ENCODE measurements around the gene RAB13. TPM values are rescaled to one million over a fixed set of nuclear protein-coding genes. Genes with fewer than 3 reads are reported as not detected.

The RAB13 gene
- total RNA-seq, 1 donor from 2014 or later, result 91.5 TPM

DNA sequence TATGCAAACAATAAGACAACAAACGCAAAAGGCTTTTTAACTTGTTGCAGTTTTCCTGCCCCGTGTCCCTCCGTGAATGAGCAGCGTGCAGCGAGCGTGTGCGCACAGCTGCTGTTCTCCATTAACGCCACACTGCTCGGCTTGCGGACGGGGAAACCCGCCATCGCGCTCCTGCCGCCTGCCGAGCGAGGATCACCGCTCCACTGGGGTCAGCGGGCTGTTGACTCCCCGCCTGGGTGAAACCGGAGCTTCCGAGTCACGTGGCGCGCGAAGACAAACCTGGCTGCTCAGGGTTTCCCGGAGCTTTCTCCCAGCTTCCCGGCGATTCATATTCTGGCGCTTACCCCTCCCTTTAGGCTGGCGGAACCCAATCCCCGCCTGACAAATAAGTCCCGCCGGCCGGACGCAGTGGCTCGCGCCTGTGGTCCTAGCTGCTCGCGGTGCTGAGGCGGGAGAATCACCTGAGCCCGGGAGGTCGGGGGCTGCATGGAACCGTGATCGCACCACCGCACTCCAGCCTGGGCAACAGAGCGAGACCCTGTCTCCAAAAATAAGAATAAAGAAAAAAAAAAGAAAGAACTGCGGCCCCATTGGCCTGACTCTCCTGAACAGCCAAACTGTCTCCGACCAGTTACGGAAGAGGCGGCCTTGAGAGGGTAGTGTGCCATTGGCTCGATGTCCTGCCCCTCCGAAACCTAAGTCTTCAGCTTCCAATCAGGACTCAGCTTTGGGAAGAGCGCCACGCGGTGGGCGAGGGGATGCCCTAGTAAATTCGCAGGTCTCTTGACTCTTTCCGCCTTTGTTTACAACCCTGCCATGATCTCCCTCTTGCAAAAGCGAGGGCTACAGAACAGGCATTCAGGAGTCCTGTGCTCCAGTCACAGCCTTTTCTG lies 18.8 kb downstream of the RAB13 start, which contains the start of gene CREB3L4:
Gene CREB3L4, plus strand, starts transcription at position 796 of the 893 bp plus-strand sequence. CDS start 624 bp downstream, outside the sequence.
- Mint-ChIP-seq H3K4me3 (peak within 1 kb of the TSS; percentile 96), H3K27ac (ENCODE audit: unreplicated experiment) (peak within 1 kb of the TSS; percentile 98), H3K4me1 (peaks cover 56% of the 10 kb centered on the region), H3K9me3 (no peaks in the 10 kb centered on the region), H3K36me3 (ENCODE audit: low read depth) (peaks cover 2% of the 10 kb centered on the region), H3K27me3 (ENCODE audit: low read depth) (no peaks in the 10 kb centered on the region)
- TF ChIP-seq, protein P1, sequence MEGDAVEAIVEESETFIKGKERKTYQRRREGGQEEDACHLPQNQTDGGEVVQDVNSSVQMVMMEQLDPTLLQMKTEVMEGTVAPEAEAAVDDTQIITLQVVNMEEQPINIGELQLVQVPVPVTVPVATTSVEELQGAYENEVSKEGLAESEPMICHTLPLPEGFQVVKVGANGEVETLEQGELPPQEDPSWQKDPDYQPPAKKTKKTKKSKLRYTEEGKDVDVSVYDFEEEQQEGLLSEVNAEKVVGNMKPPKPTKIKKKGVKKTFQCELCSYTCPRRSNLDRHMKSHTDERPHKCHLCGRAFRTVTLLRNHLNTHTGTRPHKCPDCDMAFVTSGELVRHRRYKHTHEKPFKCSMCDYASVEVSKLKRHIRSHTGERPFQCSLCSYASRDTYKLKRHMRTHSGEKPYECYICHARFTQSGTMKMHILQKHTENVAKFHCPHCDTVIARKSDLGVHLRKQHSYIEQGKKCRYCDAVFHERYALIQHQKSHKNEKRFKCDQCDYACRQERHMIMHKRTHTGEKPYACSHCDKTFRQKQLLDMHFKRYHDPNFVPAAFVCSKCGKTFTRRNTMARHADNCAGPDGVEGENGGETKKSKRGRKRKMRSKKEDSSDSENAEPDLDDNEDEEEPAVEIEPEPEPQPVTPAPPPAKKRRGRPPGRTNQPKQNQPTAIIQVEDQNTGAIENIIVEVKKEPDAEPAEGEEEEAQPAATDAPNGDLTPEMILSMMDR (conservative IDR thresholded peaks at IDR 0.05), result peak; percentile 48
- peak; percentile 81 for DNase-seq (ENCODE audit: low read depth, low spot score)

- no peaks in the 10 kb centered on the region for H3K9me3 Mint-ChIP-seq
- H3K36me3 Mint-ChIP-seq (ENCODE audit: low read depth), result peaks cover 2% of the 10 kb centered on the region
- peak overlapping the region; percentile 98 for H3K27ac Mint-ChIP-seq (ENCODE audit: unreplicated experiment)
- DNase-seq (ENCODE audit: low read depth, low spot score), result peak; percentile 22
- peak overlapping the region; percentile 88 for H3K4me3 Mint-ChIP-seq
- TF ChIP-seq, protein P1 (conservative IDR thresholded peaks at IDR 0.05), result no peak
- H3K4me1 Mint-ChIP-seq, result peaks cover 76% of the 10 kb centered on the region
- H3K27me3 Mint-ChIP-seq (ENCODE audit: low read depth), result no peaks in the 10 kb centered on the region
These were observed 22.2 kb downstream of the RAB13 start for GRCh38 chr1:153963850-153964331.

DNA sequence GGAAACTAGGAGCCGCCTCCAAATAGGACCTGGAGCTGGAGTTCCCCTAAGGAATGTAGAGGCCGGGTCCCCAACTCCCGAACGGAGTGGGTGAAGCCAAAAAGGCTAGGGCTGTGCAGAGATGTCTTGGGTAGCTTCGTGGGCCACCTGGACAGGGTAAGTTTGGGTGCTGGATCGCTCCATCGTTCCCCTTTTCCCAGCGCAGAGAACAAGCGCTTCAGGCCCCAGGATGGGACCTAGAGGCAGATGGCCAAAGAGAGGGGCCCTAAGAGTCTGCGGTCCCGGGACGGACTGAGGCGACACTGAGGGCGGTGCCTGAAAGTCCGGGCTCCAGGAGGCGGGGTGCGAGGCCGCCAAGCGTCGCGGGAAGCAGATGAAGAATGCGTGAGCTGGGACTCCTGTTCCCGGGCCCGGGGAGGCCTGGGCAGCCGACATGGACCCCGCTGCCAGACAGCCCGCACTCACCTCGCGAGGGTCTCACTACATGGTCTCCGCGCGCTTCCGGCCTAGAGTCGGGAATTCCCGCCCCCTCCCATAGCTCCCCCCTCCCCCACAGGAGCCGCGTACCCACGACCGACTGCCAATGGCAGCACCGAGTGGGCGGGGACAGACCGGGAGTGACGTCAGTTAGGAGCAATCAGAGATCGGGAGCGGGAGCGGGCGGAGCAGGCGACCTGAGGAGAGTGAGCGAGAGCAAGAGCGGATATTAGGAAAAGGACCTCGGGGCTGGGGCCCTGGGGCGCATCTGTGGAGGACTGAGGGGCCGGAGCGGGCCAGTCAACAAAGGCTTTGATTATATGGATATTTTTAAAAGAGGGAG lies 22.9 kb downstream of the RAB13 start, which contains the start of gene SLC39A1:
Gene SLC39A1, minus strand, starts transcription at position 508 of the 820 bp plus-strand sequence. CDS start 822 bp downstream, outside the sequence.
- peak; percentile 99 for DNase-seq (ENCODE audit: low read depth, low spot score)
- Mint-ChIP-seq H3K27me3 (ENCODE audit: low read depth) (no peaks in the 10 kb centered on the region), H3K4me1 (peaks cover 76% of the 10 kb centered on the region), H3K27ac (ENCODE audit: unreplicated experiment) (peak within 1 kb of the TSS; percentile 98), H3K4me3 (peak within 1 kb of the TSS; percentile 88), H3K36me3 (ENCODE audit: low read depth) (peaks cover 2% of the 10 kb centered on the region), H3K9me3 (no peaks in the 10 kb centered on the region)
- TF ChIP-seq, protein P1 (conservative IDR thresholded peaks at IDR 0.05), result no peak

DNA sequence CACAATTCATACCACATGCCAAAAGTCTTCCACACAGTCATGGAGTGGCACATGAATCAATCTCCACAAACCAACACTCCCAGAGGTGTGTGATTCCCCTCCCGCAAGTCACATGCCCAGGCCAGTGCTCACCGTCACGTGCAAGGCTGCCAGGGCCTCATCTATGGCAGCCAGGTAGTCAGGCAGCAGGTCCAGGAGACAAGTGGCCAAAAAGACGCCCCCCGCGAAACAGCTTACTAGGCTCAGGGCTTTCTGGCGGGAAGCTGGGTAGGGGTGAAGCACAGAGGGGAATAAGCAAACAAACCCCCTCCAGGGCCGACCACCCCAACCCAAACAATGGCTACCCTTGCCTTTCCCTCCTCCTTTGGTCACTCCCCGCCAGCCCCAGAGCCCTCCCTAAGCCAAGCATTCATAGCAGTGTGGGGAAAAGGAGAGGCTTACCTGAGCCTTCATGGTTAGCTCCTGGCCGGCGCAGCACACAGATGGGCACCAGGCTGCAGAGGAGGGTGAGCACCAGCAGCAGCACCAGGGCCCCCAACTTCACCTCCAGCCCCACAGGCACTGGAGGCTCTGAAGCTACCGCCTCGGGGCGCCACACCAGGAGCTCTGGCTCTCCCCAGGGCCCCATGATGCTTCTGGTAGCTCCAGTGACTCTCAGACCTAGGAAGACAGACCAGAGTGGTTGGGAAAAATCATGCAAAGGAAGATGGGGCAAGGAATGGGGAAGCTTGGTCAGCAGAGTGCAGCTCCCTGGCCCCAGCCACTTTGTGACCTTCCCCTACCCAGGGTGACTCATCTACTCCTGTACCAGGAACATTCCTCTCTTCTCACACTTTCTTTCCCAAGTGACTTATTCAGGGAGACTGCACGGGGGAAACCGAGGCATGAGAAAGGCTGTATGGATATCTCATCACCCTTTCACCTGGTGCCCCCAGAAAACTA lies 23.8 kb downstream of the RAB13 start:
- H3K27me3 Mint-ChIP-seq (ENCODE audit: low read depth), result peaks cover 2% of the 10 kb centered on the region
- no peak for DNase-seq (ENCODE audit: low read depth, low spot score)
- H3K27ac Mint-ChIP-seq (ENCODE audit: unreplicated experiment), result peak overlapping the region; percentile 98
- H3K4me1 Mint-ChIP-seq, result peaks cover 74% of the 10 kb centered on the region
- TF ChIP-seq, protein P1 (conservative IDR thresholded peaks at IDR 0.05), result no peak
- H3K9me3 Mint-ChIP-seq, result no peaks in the 10 kb centered on the region
- peak overlapping the region; percentile 88 for H3K4me3 Mint-ChIP-seq
- H3K36me3 Mint-ChIP-seq (ENCODE audit: low read depth), result peaks cover 2% of the 10 kb centered on the region

Data from neural crest cell (in vitro differentiated cells).